Stomach (tissue), 9 donors: ENCODE data around the gene NELL1. TPM values are rescaled to one million over a fixed set of nuclear protein-coding genes. Genes with fewer than 3 reads are reported as not detected.

Experiments used
- DNase-seq, 2 donors: peaks; one replicate each; pipeline versions ENCODE4 v3.0.0 to v3.0.0-alpha.2; 2013 to 2019
- H3K27ac ChIP-seq, 5 donors: fragments of 200-600 bp in 4 of 5; sonication (generic) in 4 of 5; one replicate each; pipeline ENCODE4 v1.5.1; 2013 to 2019; ENCODE audit warnings: mild to moderate bottlenecking in 1 of 5, moderate library complexity in 1 of 5
- H3K27me3 ChIP-seq, 3 donors: fragments of 200-600 bp; sonication (generic); one replicate each; pipeline ENCODE4 v1.5.1; 2017 to 2019; ENCODE audit warnings: mixed run types in 1 of 3
- H3K36me3 ChIP-seq, 4 donors: fragments of 200-600 bp; sonication (generic); 1 replicate in 3 of 4; 2 replicates in 1 of 4; pipeline ENCODE4 v1.5.1; 2016 to 2019
- H3K4me1 ChIP-seq, 4 donors: fragments of 200-600 bp; sonication (generic); one replicate each; pipeline ENCODE4 v1.5.1; 2016 to 2019
- H3K4me3 ChIP-seq, 4 donors: fragments of 200-600 bp; sonication (generic) in 3 of 4; one replicate each; pipeline ENCODE4 v1.5.1; 2016 to 2019; ENCODE audit warnings: mild to moderate bottlenecking in 1 of 4
- H3K9me3 ChIP-seq, 4 donors: fragments of 200-600 bp; sonication (generic); one replicate each; pipeline ENCODE4 v1.5.1; 2016 to 2019
- EP300 ChIP-seq: sonication (generic); formaldehyde crosslinking; IDR thresholded peaks from one replicate; pipeline ENCODE4 v1.6.1; 2017; ENCODE audit warnings: antibody characterized with exemption
- POLR2A ChIP-seq, 4 donors: fragments of 450-650 bp; IDR thresholded peaks; one replicate each; pipeline ENCODE4 v1.6.1; 2016; ENCODE audit warnings: antibody characterized with exemption in 4 of 4, control low read depth in 2 of 4, mild to moderate bottlenecking in 1 of 4, moderate library complexity in 1 of 4
- POLR2AphosphoS5 ChIP-seq, 3 donors: sonication (generic); formaldehyde crosslinking; IDR thresholded peaks; one replicate each; pipeline ENCODE4 v1.6.1; 2016; ENCODE audit warnings: antibody characterized with exemption in 3 of 3
- WGBS, 5 donors: extraction: QIAGEN DNeasy Blood & Tissue Kit in 3 of 5; methylation state at CpG; one replicate each; pipeline versions ENCODE4 v1.1.5 to v1.1.7; 2013 to 2018; 5-methylcytosine and 5-hydroxymethylcytosine counted together
- intact Hi-C: fragments of 100-400 bp; cut with DNase I; formaldehyde crosslinking; loops from one replicate; pipeline ENCODE4 v1.15.1; 2023; ENCODE audit warnings: low total_unique reads
- polyA plus RNA-seq, 3 donors: library from polyadenylated mRNA; stranded (reverse); fragments of 200-250 nt; gene quantifications; one replicate each; pipeline ENCODE4 v1.2.3, GENCODE V29; 2013
- total RNA-seq, 5 donors: library from RNA; depleted of rRNA; stranded (reverse); fragments of >200 nt; gene quantifications; one replicate each; pipeline versions ENCODE4 v1.1.0 to v1.2.3, GENCODE V29; 2014 to 2016
- TF ChIP-seq, protein P1 (sequence below), 7 experiments: fragments of 450-650 bp in 4 of 7; fragments of 200-600 bp in 3 of 7; sonication (generic) in 3 of 7; IDR thresholded peaks; one replicate each; pipeline ENCODE4 v1.5.1; 2016 to 2019; ENCODE audit warnings: antibody characterized with exemption in 7 of 7, control low read depth in 2 of 7, mild to moderate bottlenecking in 1 of 7
- donor health status: healthy with polysubstance abuse.
- donor health status: Bipolar disorder and iron deficiency.
- donor health status: healthy.

The NELL1 gene
- total and polyA plus RNA-seq, 8 donors, result 0.05 to 15.4 (median 2.7) TPM; not detected in 5

DNA sequence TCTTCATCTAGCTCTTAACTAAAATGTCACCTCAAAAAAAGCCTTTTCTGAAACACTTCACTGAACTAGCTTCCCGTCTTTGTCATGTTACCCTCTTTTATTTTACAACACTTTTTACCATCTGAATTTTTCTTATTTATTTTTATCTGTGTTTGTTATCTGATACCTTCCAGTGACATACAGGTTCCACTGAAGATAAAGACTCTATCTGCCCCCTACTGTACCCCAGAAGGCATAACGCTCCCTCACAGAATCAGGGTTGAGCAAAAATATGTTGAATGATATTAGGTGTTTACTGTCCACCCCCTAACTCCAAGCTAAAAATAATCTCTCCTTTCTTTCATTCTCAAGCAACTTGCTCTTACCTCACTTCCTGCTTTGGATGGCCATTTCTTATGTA is 654.2 kb downstream of the NELL1 start:
- H3K36me3 ChIP-seq, result no peaks in the 10 kb centered on the region
- H3K27me3 ChIP-seq, result no peaks in the 10 kb centered on the region
- H3K9me3 ChIP-seq, result peaks cover 0 to 12% (median 8%) of the 10 kb centered on the region in 4 donors
- TF ChIP-seq, protein P1, sequence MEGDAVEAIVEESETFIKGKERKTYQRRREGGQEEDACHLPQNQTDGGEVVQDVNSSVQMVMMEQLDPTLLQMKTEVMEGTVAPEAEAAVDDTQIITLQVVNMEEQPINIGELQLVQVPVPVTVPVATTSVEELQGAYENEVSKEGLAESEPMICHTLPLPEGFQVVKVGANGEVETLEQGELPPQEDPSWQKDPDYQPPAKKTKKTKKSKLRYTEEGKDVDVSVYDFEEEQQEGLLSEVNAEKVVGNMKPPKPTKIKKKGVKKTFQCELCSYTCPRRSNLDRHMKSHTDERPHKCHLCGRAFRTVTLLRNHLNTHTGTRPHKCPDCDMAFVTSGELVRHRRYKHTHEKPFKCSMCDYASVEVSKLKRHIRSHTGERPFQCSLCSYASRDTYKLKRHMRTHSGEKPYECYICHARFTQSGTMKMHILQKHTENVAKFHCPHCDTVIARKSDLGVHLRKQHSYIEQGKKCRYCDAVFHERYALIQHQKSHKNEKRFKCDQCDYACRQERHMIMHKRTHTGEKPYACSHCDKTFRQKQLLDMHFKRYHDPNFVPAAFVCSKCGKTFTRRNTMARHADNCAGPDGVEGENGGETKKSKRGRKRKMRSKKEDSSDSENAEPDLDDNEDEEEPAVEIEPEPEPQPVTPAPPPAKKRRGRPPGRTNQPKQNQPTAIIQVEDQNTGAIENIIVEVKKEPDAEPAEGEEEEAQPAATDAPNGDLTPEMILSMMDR (IDR thresholded peaks at IDR 0.05), result no peak
- TF ChIP-seq POLR2AphosphoS5 (IDR thresholded peaks at IDR 0.05), result no peak
- TF ChIP-seq POLR2A (IDR thresholded peaks at IDR 0.05), result no peak
- TF ChIP-seq EP300, result no peak
- intact Hi-C loops, result no loop called here
- no peak overlapping the region for H3K4me3 ChIP-seq
- 82 to 90% (median 86%) methylated on average over 2 of the region's 2 CpGs for WGBS, 5 donors
- H3K4me1 ChIP-seq, result no peaks in the 10 kb centered on the region
- DNase-seq, result no peak
- no peak overlapping the region for H3K27ac ChIP-seq

DNA sequence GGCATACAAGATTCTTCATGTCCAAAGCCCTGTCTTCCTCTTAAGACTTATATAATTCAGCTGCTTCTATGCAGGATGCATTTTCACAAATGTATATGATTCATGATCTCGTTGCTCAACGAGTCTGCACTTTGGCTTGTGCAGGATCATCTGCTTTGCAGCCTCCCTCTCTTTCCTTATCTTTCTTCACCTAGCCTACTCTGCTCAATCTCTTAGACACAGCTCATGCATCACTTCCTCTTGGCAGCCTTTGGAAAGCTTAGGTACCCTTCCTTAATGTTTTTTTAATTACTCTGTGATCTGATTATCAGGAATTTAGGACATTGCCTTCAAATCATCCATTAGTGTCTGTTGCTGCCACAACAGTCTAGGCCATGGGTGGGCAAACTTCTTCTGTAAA is 673.8 kb downstream of the NELL1 start:
- TF ChIP-seq POLR2AphosphoS5 (IDR thresholded peaks at IDR 0.05) (no peak), POLR2A (IDR thresholded peaks at IDR 0.05) (no peak), EP300 (no peak)
- TF ChIP-seq, protein P1 (IDR thresholded peaks at IDR 0.05), result no peak
- H3K4me1 ChIP-seq, result no peaks in the 10 kb centered on the region
- DNase-seq, result no peak
- H3K27ac ChIP-seq, result no peak overlapping the region
- no peaks in the 10 kb centered on the region for H3K36me3 ChIP-seq
- 34 to 57% (median 51%) methylated on average over 2 of the region's 2 CpGs for WGBS, 5 donors
- no peaks in the 10 kb centered on the region for H3K27me3 ChIP-seq
- H3K9me3 ChIP-seq, result no peaks in the 10 kb centered on the region
- intact Hi-C loops, result no loop called here
- H3K4me3 ChIP-seq, result no peak overlapping the region

GRCh38 chr11:21346361-21346760 is 677.0 kb downstream of the NELL1 start:
- Histone ChIP-seq H3K9me3 (no peaks in the 10 kb centered on the region), H3K4me3 (no peak overlapping the region), H3K27me3 (no peaks in the 10 kb centered on the region), H3K36me3 (no peaks in the 10 kb centered on the region), H3K27ac (no peak overlapping the region), H3K4me1 (no peaks in the 10 kb centered on the region)
- intact Hi-C loops, result no loop called here
- DNase-seq, result no peak
- no peak for TF ChIP-seq POLR2A (IDR thresholded peaks at IDR 0.05)
- TF ChIP-seq POLR2AphosphoS5 (IDR thresholded peaks at IDR 0.05), result no peak
- TF ChIP-seq EP300, result no peak

DNA sequence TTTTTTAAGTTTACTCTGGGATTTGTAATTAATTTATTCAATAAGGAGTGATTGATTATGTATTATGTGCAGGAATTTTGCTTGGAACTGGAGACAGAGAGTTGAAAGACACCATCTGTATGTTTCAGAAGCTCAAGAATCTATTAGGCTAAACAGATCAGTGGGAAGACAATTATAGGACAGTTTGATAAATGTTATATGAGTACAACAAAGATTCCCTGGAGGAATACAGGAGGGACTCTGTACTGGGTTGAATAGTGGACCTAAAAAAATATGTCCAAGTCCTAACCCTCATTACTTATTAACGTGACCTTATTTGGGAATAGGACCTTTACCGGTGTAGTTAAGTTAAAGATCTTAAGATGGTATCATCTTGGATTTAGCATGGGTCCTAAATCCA is 681.2 kb downstream of the NELL1 start:
- H3K36me3 ChIP-seq, result no peaks in the 10 kb centered on the region
- peaks cover 0 to 9% (median 0%) of the 10 kb centered on the region in 4 donors for H3K9me3 ChIP-seq
- no peaks in the 10 kb centered on the region for H3K27me3 ChIP-seq
- TF ChIP-seq POLR2A (IDR thresholded peaks at IDR 0.05) (no peak), POLR2AphosphoS5 (IDR thresholded peaks at IDR 0.05) (no peak), EP300 (no peak)
- TF ChIP-seq, protein P1 (IDR thresholded peaks at IDR 0.05), result no peak
- H3K27ac ChIP-seq, result no peak overlapping the region
- no peak overlapping the region for H3K4me3 ChIP-seq
- 76 to 89% (median 79%) methylated on average over 2 of the region's 2 CpGs for WGBS, 5 donors
- no peaks in the 10 kb centered on the region for H3K4me1 ChIP-seq
- intact Hi-C loops, result no loop called here
- DNase-seq, result no peak

DNA sequence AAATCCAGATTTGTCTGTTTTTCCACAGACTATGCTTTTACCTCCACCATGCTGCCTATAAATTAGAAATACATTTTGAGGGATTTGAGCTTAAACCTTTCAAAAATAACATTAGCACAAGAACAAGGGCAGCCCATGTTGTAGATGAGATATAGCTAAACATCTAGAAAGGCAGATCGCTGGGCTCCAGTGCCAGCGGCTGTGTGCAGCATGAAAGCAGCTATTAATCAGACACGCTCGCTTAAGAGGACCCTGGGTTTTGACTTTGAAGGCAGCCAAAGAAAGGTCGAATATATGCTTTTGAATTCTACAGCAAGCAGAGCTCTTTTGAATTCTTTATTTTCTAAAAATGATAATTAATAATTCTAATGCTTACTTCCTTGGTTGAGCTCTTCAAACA is 684.0 kb downstream of the NELL1 start:
- TF ChIP-seq POLR2A (IDR thresholded peaks at IDR 0.05) (no peak), POLR2AphosphoS5 (IDR thresholded peaks at IDR 0.05) (no peak), EP300 (no peak)
- TF ChIP-seq, protein P1 (IDR thresholded peaks at IDR 0.05), result no peak
- DNase-seq, result no peak
- 60 to 85% (median 77%) methylated on average over 5 of the region's 5 CpGs for WGBS, 5 donors
- Histone ChIP-seq H3K36me3 (no peaks in the 10 kb centered on the region), H3K4me1 (no peaks in the 10 kb centered on the region), H3K9me3 (peaks cover 0 to 9% (median 0%) of the 10 kb centered on the region in 4 donors), H3K27me3 (no peaks in the 10 kb centered on the region), H3K27ac (no peak overlapping the region), H3K4me3 (no peak overlapping the region)
- intact Hi-C loops, result no loop called here
